Stimulated activated CD4-positive, alpha-beta T cell treated with anti-CD3 and anti-CD28 coated beads, Interleukin-15, amount 100 ng/mL, for 48 hours (primary cell): ENCODE measurements around the gene C10orf95.
"Not testable (repeated sequence)": the region's sequence is repeated elsewhere in the genome, so short reads cannot be mapped to it uniquely, and the experiment has no call there.

Experiments used
- DNase-seq, 2 donors: peaks; one replicate each; pipeline ENCODE4 v3.0.0-alpha.2; 2020; ENCODE audit warnings: low read depth in 2 of 2

Gene C10orf95

GRCh38 chr10:102451105-102451969 lies at the start of gene C10orf95:
TSS of gene C10orf95 (minus strand) at chr10:102451543. CDS start at chr10:102451093, 450 bp downstream.
- no peak for DNase-seq

GRCh38 chr10:102500686-102501085 lies 49.3 kb upstream of the C10orf95 start:
- not testable (repeated sequence) for DNase-seq

- no peak for DNase-seq
These were observed 48.0 kb upstream of the C10orf95 start for GRCh38 chr10:102499356-102499755.

GRCh38 chr10:102497545-102497944 lies 46.2 kb upstream of the C10orf95 start:
- no peak for DNase-seq

- no peak for DNase-seq
These were observed 42.4 kb upstream of the C10orf95 start for GRCh38 chr10:102493771-102494170.

- DNase-seq = no peak
These were observed 41.6 kb upstream of the C10orf95 start for GRCh38 chr10:102492983-102493382.

GRCh38 chr10:102492344-102492939 lies 41.1 kb upstream of the C10orf95 start:
- no peak for DNase-seq

GRCh38 chr10:102491136-102491535 lies 39.8 kb upstream of the C10orf95 start:
- DNase-seq = no peak

GRCh38 chr10:102485093-102485784 lies 33.9 kb upstream of the C10orf95 start:
- DNase-seq = no peak

- no peak for DNase-seq
These were observed 32.7 kb upstream of the C10orf95 start for GRCh38 chr10:102484021-102484420.

- DNase-seq = no peak
These were observed 29.1 kb upstream of the C10orf95 start for GRCh38 chr10:102480396-102480795.

GRCh38 chr10:102479651-102480050 lies 28.3 kb upstream of the C10orf95 start:
- DNase-seq = no peak

- no peak for DNase-seq
These were observed 25.3 kb upstream of the C10orf95 start for GRCh38 chr10:102476466-102477141.

- DNase-seq = no peak
These were observed 24.2 kb upstream of the C10orf95 start for GRCh38 chr10:102475451-102476040.

GRCh38 chr10:102473445-102474331 lies 22.3 kb upstream of the C10orf95 start:
- no peak for DNase-seq

GRCh38 chr10:102470579-102471546 lies 19.5 kb upstream of the C10orf95 start:
- DNase-seq = no peak

- DNase-seq = no peak
These were observed 17.3 kb upstream of the C10orf95 start for GRCh38 chr10:102468683-102469082.

- no peak for DNase-seq
These were observed 16.7 kb upstream of the C10orf95 start for GRCh38 chr10:102467971-102468438.

GRCh38 chr10:102467318-102467717 lies 16.0 kb upstream of the C10orf95 start:
- DNase-seq = no peak
